Stimulated activated CD8-positive, alpha-beta memory T cell treated with anti-CD3 and anti-CD28 coated beads, Interleukin-7, amount 100 ng/mL, for 1 hour (primary cell): ENCODE data around the gene COPS6.

Source experiments
- DNase-seq, 2 donors: peaks; one replicate each; pipeline ENCODE4 v3.0.0-alpha.2; 2020; ENCODE audit warnings: low read depth in 2 of 2

Gene COPS6

DNA sequence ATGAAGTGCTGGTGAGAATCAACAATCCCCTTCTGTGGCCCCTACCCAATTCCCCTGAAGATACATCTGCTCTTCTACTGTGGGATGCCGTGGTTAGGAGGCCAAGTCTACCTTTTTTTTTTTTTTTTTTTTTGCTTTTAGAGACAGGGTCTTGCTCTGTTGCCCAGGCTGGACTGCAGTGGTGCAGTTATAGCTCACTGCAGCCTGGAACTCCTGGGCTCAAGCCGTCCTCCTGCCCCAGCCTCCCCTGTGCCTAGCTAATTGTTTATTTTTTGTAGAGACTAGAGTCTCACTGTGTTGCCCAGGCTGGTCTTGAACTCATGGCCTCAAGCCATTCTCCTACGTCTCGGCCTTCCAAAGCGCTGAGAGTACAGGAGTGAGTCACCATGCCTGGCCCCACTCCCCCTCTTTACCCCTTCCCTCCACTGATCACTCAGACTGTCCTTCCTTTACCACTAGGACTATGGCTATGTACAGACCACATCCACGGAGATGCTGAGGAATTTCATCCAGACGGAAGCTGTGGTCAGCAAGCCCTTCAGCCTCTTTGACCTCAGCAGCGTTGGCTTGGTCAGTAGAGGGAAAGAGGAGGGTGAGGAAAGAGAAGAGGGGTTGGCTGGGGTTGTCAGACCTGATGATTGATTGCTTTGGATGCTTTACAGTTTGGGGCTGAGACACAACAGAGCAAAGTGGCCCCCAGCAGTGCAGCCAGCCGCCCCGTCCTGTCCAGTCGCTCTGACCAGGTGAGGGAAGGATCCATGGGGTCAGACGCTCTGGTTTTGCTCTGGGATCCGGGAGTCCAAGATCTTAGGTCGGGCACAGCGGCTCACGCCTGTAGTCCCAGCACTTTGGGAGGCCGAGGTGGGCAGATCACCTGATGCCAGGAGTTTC, 14.4 kb downstream of the COPS6 start:
- no peak for DNase-seq

- no peak for DNase-seq
Observed at GRCh38 chr7:100105534-100105933, 16.8 kb downstream of the COPS6 start.

- no peak for DNase-seq
Observed at GRCh38 chr7:100106633-100107032, 17.9 kb downstream of the COPS6 start.

DNA sequence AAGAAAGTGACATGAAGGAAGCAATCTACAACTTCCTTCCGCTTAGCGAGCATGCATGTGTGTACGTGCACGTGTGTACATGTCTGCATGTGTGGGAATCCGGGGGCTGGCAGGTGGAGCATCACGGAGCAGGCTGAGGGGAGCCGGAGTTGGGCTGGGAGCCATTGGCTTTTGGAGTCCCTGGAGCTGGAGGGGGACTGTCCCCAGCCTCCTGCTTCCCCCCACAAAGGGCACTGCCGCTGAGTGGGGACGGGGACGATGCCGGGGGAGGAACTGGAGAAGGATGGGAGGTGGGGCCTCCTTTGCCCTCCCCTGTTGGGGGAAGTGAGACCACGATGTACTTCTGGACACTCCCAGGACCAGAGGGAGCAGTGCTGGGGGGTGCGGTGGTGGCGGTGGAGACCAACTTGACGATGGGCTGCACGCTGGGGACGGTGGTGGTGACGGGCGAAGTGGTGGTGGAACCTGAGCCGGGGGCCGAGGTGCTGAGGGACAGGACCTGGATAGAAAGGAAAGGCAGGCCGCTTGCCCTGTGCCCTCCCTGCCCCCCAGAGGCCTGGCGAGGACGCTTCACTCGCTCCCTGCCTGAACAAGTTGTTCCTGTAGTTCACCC, 18.5 kb downstream of the COPS6 start:
- DNase-seq: no peak

GRCh38 chr7:100107890-100108289, 19.1 kb downstream of the COPS6 start:
- no peak for DNase-seq

- no peak for DNase-seq
Observed at GRCh38 chr7:100109521-100110163, 20.9 kb downstream of the COPS6 start.

GRCh38 chr7:100111156-100111555, 22.4 kb downstream of the COPS6 start:
- DNase-seq: no peak

DNA sequence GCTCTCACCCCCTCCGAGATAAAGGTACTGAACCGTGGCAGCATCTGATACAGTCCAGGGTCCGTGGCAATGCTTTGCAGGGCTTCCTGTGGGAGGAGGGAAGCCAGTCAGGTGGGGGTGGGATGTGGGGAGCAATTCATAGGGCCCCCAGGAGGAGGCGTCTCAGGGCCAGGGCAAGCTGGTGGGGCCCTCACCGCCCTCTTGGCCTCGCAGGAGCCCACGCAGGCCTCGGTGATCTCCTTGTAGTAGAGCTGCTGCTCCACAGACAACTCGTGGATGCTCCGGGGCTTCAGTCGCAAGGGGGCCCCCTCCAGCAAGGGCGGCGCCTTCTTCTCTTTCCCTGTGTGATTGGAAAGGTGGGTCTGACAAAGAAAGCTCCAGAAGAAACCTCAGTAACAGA, 23.1 kb downstream of the COPS6 start:
- DNase-seq: no peak

DNA sequence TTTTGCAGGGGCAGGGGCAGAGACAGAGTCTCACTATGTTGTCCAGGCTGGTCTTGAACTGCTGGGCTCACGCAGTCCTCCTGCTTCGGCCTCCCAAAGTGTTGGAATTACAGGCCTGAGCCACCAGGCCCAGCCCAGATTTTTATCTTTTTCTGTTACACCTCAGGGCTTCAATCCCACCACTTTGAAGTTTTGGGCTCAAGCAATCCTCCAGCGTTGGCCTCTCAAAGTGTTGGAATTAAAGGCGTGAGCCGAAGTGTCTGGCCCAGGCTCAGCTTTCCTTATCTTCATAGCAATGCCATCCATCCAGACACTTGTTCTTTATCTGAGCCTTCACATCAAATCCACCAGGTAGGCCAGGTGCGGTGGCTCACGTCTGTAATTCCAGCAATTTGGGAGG, 26.3 kb downstream of the COPS6 start:
- no peak for DNase-seq

DNA sequence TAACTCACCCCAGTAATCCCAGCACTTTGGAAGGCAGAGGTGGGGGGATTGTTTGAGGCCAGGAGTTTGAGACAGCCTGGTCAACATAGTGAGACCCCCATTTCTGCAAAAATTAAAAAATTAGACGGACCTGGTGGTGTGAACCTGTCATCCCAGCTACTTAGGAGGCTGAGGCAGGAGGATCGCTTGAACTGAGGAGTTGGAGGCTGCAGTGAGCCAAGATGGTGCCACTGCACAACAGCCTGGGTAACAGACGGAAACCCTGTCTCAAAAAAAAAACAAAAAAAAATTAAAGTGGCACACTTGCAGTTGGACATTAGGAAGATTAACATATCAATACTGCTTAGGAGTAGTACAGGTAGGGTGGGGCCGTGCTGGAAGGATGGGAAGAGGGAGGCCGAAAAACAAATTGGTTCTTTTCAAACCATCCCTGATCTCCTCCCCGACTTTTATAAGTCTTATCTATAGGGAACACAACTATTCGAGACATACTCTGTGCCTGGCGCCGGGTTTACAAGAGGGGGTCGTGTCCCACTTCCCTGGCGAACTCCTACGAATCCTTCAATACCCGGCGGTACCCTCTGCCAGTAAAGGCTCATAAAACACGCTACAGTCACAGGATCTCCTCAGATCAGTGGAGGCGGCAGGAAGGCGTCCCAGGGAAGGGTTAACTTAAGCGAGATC, 29.8 kb downstream of the COPS6 start:
- no peak for DNase-seq

DNA sequence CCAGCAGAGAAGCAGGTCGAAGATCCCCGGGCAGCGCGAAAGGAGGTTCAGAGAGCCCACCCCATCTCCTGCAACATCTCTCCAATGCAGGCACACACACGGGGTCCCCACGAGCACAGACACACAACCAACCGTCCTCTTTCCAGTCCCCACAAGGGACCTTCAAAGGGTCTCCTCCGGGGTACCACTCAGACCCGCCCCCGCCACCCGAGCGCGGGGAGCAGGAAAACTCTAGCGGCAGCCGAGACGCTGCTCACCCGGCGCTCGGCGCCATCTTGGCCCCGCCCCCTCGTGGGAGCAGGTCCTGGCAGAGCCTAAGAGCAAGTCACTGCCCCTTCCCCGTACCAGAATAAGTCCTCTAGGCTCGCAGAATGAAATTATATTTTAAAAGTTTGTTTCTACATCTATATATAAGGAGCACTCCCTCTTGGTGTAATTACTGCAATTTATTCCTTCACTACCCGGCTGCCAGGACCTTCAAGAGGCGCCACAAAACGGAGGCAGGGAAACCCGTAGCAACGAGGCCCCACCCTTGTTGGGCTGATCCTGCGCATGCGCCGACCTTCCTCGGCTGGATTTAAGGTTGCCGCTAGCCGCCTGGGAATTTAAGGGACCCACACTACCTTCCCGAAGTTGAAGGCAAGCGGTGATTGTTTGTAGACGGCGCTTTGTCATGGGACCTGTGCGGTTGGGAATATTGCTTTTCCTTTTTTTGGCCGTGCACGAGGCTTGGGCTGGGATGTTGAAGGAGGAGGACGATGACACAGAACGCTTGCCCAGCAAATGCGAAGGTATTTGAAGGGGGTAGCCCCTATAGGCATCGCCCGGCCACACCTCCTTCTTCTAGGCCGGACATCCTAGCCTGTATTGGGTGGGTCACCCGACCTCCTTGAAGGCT, 30.6 kb downstream of the COPS6 start, which contains the start of the genes CNPY4 and TAF6:
Gene CNPY4, plus strand, starts transcription at position 563 of the 898 bp plus-strand sequence. Its CDS starts 111 bp downstream, at position 674.
Gene TAF6, minus strand, starts transcription at position 287 of the 898 bp plus-strand sequence. CDS start 5,149 bp downstream, outside the sequence.
- DNase-seq: peak; percentile 91 to 92

GRCh38 chr7:100119970-100120732, 31.4 kb downstream of the COPS6 start:
- peak; percentile 43 to 47 for DNase-seq

GRCh38 chr7:100120733-100121036, 31.9 kb downstream of the COPS6 start:
- no peak for DNase-seq

DNA sequence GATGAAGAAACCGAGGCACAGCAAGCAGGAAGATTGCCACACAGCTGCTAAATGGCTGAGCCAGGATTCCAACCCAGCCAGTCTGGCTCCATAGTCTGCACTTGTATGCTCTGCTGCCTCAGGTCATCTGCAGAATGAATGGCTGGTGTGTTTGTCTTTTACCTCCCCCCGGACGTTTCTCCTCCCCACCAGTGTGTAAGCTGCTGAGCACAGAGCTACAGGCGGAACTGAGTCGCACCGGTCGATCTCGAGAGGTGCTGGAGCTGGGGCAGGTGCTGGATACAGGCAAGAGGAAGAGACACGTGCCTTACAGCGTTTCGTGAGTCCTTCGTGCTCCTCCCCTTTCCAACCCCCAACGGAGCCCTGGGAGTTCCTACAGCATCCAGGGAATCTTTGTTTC, 33.3 kb downstream of the COPS6 start:
- no peak for DNase-seq

DNA sequence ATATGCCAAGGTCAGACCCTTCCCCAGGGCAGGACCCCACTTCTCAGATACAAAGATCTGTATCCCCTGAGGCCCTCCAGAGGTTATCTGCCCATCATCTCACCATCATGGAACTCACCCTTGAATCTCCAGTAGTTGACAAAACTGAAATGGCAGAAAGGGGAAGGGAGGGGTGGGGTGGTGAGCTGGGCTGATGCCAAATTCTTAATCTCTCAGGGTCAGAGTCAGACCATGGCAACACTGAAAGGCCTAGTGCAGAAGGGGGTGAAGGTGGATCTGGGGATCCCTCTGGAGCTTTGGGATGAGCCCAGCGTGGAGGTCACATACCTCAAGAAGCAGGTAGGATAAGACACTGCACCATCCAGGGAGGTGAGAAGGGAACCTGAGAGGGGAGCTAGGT, 33.8 kb downstream of the COPS6 start:
- no peak for DNase-seq

- DNase-seq: no peak
Observed at GRCh38 chr7:100124301-100125230, 35.8 kb downstream of the COPS6 start.

- DNase-seq: no peak
Observed at GRCh38 chr7:100126239-100126930, 37.6 kb downstream of the COPS6 start.
